ENCODE data around the gene ELK4. TPM values are rescaled to one million over a fixed set of nuclear protein-coding genes. Genes with fewer than 3 reads are reported as not detected.

Gene ELK4
- total and polyA plus RNA-seq, 2 of the 4 experiments (the other 2 are of a cell fraction), result 4.6 to 11.3 TPM

DNA sequence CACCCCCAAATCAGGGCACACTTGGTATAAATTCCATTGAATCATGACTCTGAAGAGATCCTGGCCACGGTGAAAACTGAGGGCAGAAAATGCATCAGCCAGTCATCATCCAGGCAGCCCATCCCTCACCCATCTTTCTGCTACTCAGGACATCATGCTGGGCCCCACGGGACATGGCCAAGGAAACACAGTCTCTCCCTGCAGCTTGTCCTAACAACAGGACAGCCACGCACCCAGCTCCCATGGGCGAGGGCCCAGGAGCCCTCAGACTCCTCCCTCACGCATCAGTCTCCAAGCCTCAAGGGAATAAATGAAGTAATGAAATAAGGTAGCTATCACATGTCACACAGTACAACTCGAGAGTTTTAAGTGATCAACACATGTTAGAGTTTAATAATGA, 37.8 kb downstream of the ELK4 start:
- dilution Hi-C loops (cut with HindIII; ENCODE audit: low sequenced_read_pairs, unreplicated experiment), result no loop called here
- no peaks in the 10 kb centered on the region for H3K27me3 ChIP-seq (ENCODE audit: control insufficient read depth, insufficient read depth, low read length)
- in situ Hi-C loops (cut with MboI; ENCODE audit: low sequenced_read_pairs), result loop anchor here (5.0 kb wide), 3 partner anchors 38 to 118 kb away; partner anchors contain the start of gene ELK4

More for the DNA sequence above, 37.8 kb downstream of the ELK4 start:
- Histone ChIP-seq H3K56ac (ENCODE audit: extremely low read depth, insufficient read depth, low read length) (no peak overlapping the region), H3K9ac (ENCODE audit: low read depth, low read length) (no peak overlapping the region), H3K36me3 (ENCODE audit: control insufficient read depth, insufficient read depth, low read length) (no peaks in the 10 kb centered on the region), H2AFZ (replicated peaks; ENCODE audit: low read length, poor library complexity) (no peak overlapping the region), H4K91ac (ENCODE audit: insufficient read depth, low read depth, low read length) (no peak overlapping the region), H3K27ac (ENCODE audit: insufficient read depth, low read length) (no peak overlapping the region), H3K18ac (ENCODE audit: low read depth, low read length) (no peak overlapping the region), H3K4me2 (ENCODE audit: low read depth, low read length) (no peak overlapping the region), H2BK5ac (ENCODE audit: low read depth, low read length, poor library complexity, severe bottlenecking) (no peak overlapping the region), H3K79me1 (ENCODE audit: low read depth in 1 of 2, low read length in 2 of 2) (peaks cover 0 to 21% of the 10 kb centered on the region in 2 experiments; a peak in 2 of 4 replicates), H4K20me1 (ENCODE audit: insufficient read depth, low read length) (no peaks in the 10 kb centered on the region), H3K23ac (ENCODE audit: low read depth, low read length) (no peak overlapping the region), H2BK15ac (ENCODE audit: low read depth, low read length) (no peak overlapping the region), H4K8ac (ENCODE audit: low read depth in 2 of 2, low read length in 2 of 2) (0 out of 4 replicates have a peak overlapping the region, but pooled peaks of 1 of the 2 experiments have one; percentile 16), H3K4me3 (ENCODE audit: insufficient read depth, low read depth, low read length) (no peak overlapping the region), H3K9me1 (ENCODE audit: insufficient read depth, low read length) (peaks cover 21% of the 10 kb centered on the region), H3K9me3 (ENCODE audit: control insufficient read depth, insufficient read depth, low read length) (no peaks in the 10 kb centered on the region), H3K4ac (ENCODE audit: low read depth, low read length) (no peak overlapping the region), H2BK20ac (ENCODE audit: low read depth, low read length) (no peak overlapping the region), H2BK120ac (ENCODE audit: low read depth, low read length) (no peak overlapping the region), H3K4me1 (ENCODE audit: control insufficient read depth, insufficient read depth, low read length) (peaks cover 13% of the 10 kb centered on the region), H2AK9ac (replicated peaks; ENCODE audit: low read depth, low read length, poor library complexity) (no peak overlapping the region), H4K5ac (ENCODE audit: low read depth, low read length) (no peak overlapping the region), H3K14ac (replicated peaks; ENCODE audit: low read depth, low read length) (no peak overlapping the region), H2AK5ac (ENCODE audit: low read depth, low read length) (no peak overlapping the region)
- TF ChIP-seq MAFK (IDR thresholded peaks at IDR 0.05; ENCODE audit: low read depth, low read length) (no peak), ELK1 (IDR thresholded peaks at IDR 0.05; ENCODE audit: borderline replicate concordance, low read depth, low read length) (no peak), MXI1 (IDR thresholded peaks at IDR 0.05; ENCODE audit: borderline replicate concordance, low read depth, low read length) (no peak), CHD1 (IDR thresholded peaks at IDR 0.05; ENCODE audit: low read depth, low read length) (no peak)
- ChIA-PET CTCF (interaction anchor here (3.4 to 7.6 kb wide), 2 partner anchors 63 to 116 kb away, joined by 21 to 156 read pairs; no protein-coding TSS in a partner anchor), POLR2A (ENCODE audit: unreplicated experiment) (no interaction called here)
- DNase-seq, result no peak
- no peak for ATAC-seq (ENCODE audit: low read depth)
- BruUV-seq (replicated peaks), result no TSS peak
- intact Hi-C loops (cut with micrococcal nuclease), result loop anchor here (5.0 to 10.0 kb wide), 2 partner anchors 313 to 381 kb away; no protein-coding TSS in a partner anchor
- WGBS, 2 experiments (ENCODE audit: extremely low coverage in 2 of 2, insufficient read length in 1 of 2), result no CpG with 5 or more reads among the region's 6 CpGs
